HG02840 (cell line): ENCODE data around the gene ZC3H11A.

ENCODE experiments used
- ATAC-seq: cut with Tn5 transposase; IDR thresholded peaks from one replicate; pipeline ENCODE4 v1.9.1; 2021; ENCODE audit warnings: mild to moderate bottlenecking, moderate library complexity, moderate number of reproducible peaks; ENCODE audit not compliant: unreplicated experiment, low FRiP score

The ZC3H11A gene

GRCh38 chr1:203839081-203839480 is 43.7 kb downstream of the ZC3H11A start:
- ATAC-seq, result no peak

GRCh38 chr1:203840208-203840808 is 44.9 kb downstream of the ZC3H11A start:
- no peak for ATAC-seq

GRCh38 chr1:203842559-203842876 is 47.1 kb downstream of the ZC3H11A start:
- ATAC-seq, result no peak

- no peak for ATAC-seq
These were observed 48.0 kb downstream of the ZC3H11A start for GRCh38 chr1:203843435-203843834.
